Thymus (tissue), 11 donors: ENCODE results near the gene IER5. TPM values are rescaled to one million over a fixed set of nuclear protein-coding genes. Genes with fewer than 3 reads are reported as not detected.

Experiments used
- DNase-seq, 9 donors: peaks; one replicate each; pipeline ENCODE4 v3.0.0-alpha.2; 2013; ENCODE audit warnings: low spot score in 9 of 9, low read depth in 6 of 9, missing footprints in 1 of 9
- H3K27ac ChIP-seq, 2 donors: one replicate each; pipeline ENCODE4 v1.5.1; 2013; ENCODE audit warnings: control low read depth in 1 of 2, low read depth in 1 of 2, low read length in 1 of 2, mild to moderate bottlenecking in 1 of 2, moderate library complexity in 1 of 2
- H3K27me3 ChIP-seq, 2 donors: one replicate each; pipeline ENCODE4 v1.5.1; 2013; ENCODE audit warnings: low read length in 1 of 2; ENCODE audit not compliant: control insufficient read depth in 2 of 2, insufficient read depth in 1 of 2
- H3K36me3 ChIP-seq, 2 donors: one replicate each; pipeline ENCODE4 v1.5.1; 2013; ENCODE audit warnings: low read length in 1 of 2, mild to moderate bottlenecking in 1 of 2, moderate library complexity in 1 of 2; ENCODE audit not compliant: control insufficient read depth in 2 of 2, insufficient read depth in 2 of 2
- H3K4me1 ChIP-seq, 2 donors: one replicate each; pipeline ENCODE4 v1.5.1; 2013; ENCODE audit warnings: low read length in 2 of 2; ENCODE audit not compliant: control insufficient read depth in 2 of 2, insufficient read depth in 2 of 2
- H3K4me3 ChIP-seq, 2 donors: one replicate each; pipeline ENCODE4 v1.5.1; 2013; ENCODE audit warnings: low read length in 2 of 2, control low read depth in 1 of 2, mild to moderate bottlenecking in 1 of 2
- H3K9me3 ChIP-seq, 2 donors: one replicate each; pipeline ENCODE4 v1.5.1; 2013; ENCODE audit warnings: low read length in 1 of 2, mild to moderate bottlenecking in 1 of 2; ENCODE audit not compliant: control insufficient read depth in 2 of 2, insufficient read depth in 1 of 2
- whole genome bisulfite sequencing: extraction: QIAGEN DNeasy Blood & Tissue Kit; methylation state at CpG from one replicate; pipeline ENCODE4 v1.1.7; 2013; 5-methylcytosine and 5-hydroxymethylcytosine counted together
- polyA plus RNA-seq: library from polyadenylated mRNA; stranded (reverse); fragments of 200-250 nt; gene quantifications from one replicate; pipeline ENCODE4 v1.2.3, GENCODE V29; 2013
- total RNA-seq: library from RNA; stranded (reverse); fragments of 120-200 nt; gene quantifications from one replicate; pipeline ENCODE4 v1.2.4, GENCODE V29; 2013
- donor health status: healthy.

The IER5 gene
- total and polyA plus RNA-seq, 2 donors, result 14.8 to 19.3 TPM

- 2% methylated on average over 103 of the region's 104 CpGs for WGBS
- peak in 8 of 9 donors; percentile 56 to 88 (median 77) for DNase-seq
- no peaks in the 10 kb centered on the region for H3K9me3 ChIP-seq
- H3K4me3 ChIP-seq, result peak overlapping the region; percentile 48 to 67
- H3K36me3 ChIP-seq, result no peaks in the 10 kb centered on the region
- peaks cover 38 to 64% of the 10 kb centered on the region in 2 donors for H3K4me1 ChIP-seq
- peak overlapping the region; percentile 15 to 85 for H3K27ac ChIP-seq
- H3K27me3 ChIP-seq, result peaks cover 0 to 28% of the 10 kb centered on the region in 2 donors
Measured at GRCh38 chr1:181105134-181106021, 16.9 kb downstream of the IER5 start.

- peaks cover 0 to 28% of the 10 kb centered on the region in 2 donors for H3K27me3 ChIP-seq
- H3K9me3 ChIP-seq, result no peaks in the 10 kb centered on the region
- DNase-seq, result no peak
- no peaks in the 10 kb centered on the region for H3K36me3 ChIP-seq
- WGBS, result 86% methylated on average over 3 of the region's 3 CpGs
- peak overlapping the region in 1 of 2 donors; percentile 67 for H3K4me3 ChIP-seq
- peak overlapping the region in 1 of 2 donors; percentile 31 for H3K27ac ChIP-seq
- H3K4me1 ChIP-seq, result peaks cover 35 to 59% of the 10 kb centered on the region in 2 donors
Measured at GRCh38 chr1:181106022-181106312, 17.5 kb downstream of the IER5 start.

- Histone ChIP-seq H3K4me3 (no peak overlapping the region), H3K27me3 (peaks cover 0 to 28% of the 10 kb centered on the region in 2 donors), H3K27ac (no peak overlapping the region), H3K4me1 (peaks cover 34 to 54% of the 10 kb centered on the region in 2 donors), H3K36me3 (no peaks in the 10 kb centered on the region), H3K9me3 (no peaks in the 10 kb centered on the region)
- DNase-seq, result no peak
- 62% methylated on average over 6 of the region's 6 CpGs for WGBS
Measured at GRCh38 chr1:181106479-181106878, 18.0 kb downstream of the IER5 start.

- Histone ChIP-seq H3K27me3 (peaks cover 0 to 28% of the 10 kb centered on the region in 2 donors), H3K27ac (no peak overlapping the region), H3K36me3 (no peaks in the 10 kb centered on the region), H3K9me3 (no peaks in the 10 kb centered on the region), H3K4me3 (no peak overlapping the region), H3K4me1 (peaks cover 31 to 46% of the 10 kb centered on the region in 2 donors)
- WGBS, result 90% methylated on average over 2 of the region's 2 CpGs
- DNase-seq, result no peak
Measured at GRCh38 chr1:181107711-181108110, 19.2 kb downstream of the IER5 start.

- Histone ChIP-seq H3K9me3 (no peaks in the 10 kb centered on the region), H3K4me3 (no peak overlapping the region), H3K4me1 (peaks cover 29 to 40% of the 10 kb centered on the region in 2 donors), H3K27ac (no peak overlapping the region), H3K27me3 (peaks cover 0 to 26% of the 10 kb centered on the region in 2 donors), H3K36me3 (no peaks in the 10 kb centered on the region)
- 77% methylated on average over 7 of the region's 7 CpGs for WGBS
- no peak for DNase-seq
Measured at GRCh38 chr1:181108304-181108867, 19.9 kb downstream of the IER5 start.

GRCh38 chr1:181110013-181110412 lies 21.5 kb downstream of the IER5 start:
- DNase-seq, result no peak
- Histone ChIP-seq H3K27ac (no peak overlapping the region), H3K4me1 (peaks cover 13 to 26% of the 10 kb centered on the region in 2 donors), H3K36me3 (no peaks in the 10 kb centered on the region), H3K27me3 (peaks cover 0 to 20% of the 10 kb centered on the region in 2 donors), H3K4me3 (no peak overlapping the region), H3K9me3 (no peaks in the 10 kb centered on the region)
- WGBS, result 71% methylated on average over 2 of the region's 2 CpGs

GRCh38 chr1:181111559-181111958 lies 23.1 kb downstream of the IER5 start:
- WGBS, result 95% methylated on average over 3 of the region's 3 CpGs
- Histone ChIP-seq H3K4me3 (no peak overlapping the region), H3K4me1 (peaks cover 3 to 17% of the 10 kb centered on the region in 2 donors), H3K27me3 (peaks cover 0 to 10% of the 10 kb centered on the region in 2 donors), H3K36me3 (no peaks in the 10 kb centered on the region), H3K9me3 (no peaks in the 10 kb centered on the region), H3K27ac (no peak overlapping the region)
- no peak for DNase-seq

- DNase-seq, result no peak
- Histone ChIP-seq H3K4me3 (no peak overlapping the region), H3K9me3 (no peaks in the 10 kb centered on the region), H3K36me3 (no peaks in the 10 kb centered on the region), H3K27me3 (peaks cover 0 to 8% of the 10 kb centered on the region in 2 donors), H3K27ac (peak overlapping the region in 1 of 2 donors; percentile 39), H3K4me1 (peaks cover 2 to 17% of the 10 kb centered on the region in 2 donors)
- WGBS, result 90% methylated on average over 10 of the region's 10 CpGs
Measured at GRCh38 chr1:181112071-181112929, 23.8 kb downstream of the IER5 start.
